Panc1 (cell line): Measurements from ENCODE around the gene P2RY14. TPM values are rescaled to one million over a fixed set of nuclear protein-coding genes. Genes with fewer than 3 reads are reported as not detected.

ENCODE experiments used
- ATAC-seq: fragments of 200-7000 bp; cut with Tn5 transposase; 2 replicates; pipeline ENCODE4 v1.9.1; 2020; ENCODE audit warnings: mild to moderate bottlenecking, moderate library complexity
- BruUV-seq: library from RNA; stranded (reverse); fragments of 400-500 nt; replicated peaks from 2 replicates; lab custom pipeline; 2021; lab: Mats Ljungman, UMichigan
- CTCF ChIA-PET: fragments of 300-600 bp; sonication (Branson Sonifier 250); formaldehyde crosslinking; loops from one replicate; lab custom pipeline; 2022; ENCODE audit warnings: antibody characterized with exemption; lab: Charles Lee
- POLR2A ChIA-PET: fragments of 300-600 bp; sonication (Branson Sonifier 250); formaldehyde crosslinking; loops from one replicate; lab custom pipeline; 2022; ENCODE audit warnings: antibody characterized with exemption; lab: Charles Lee
- DNase-seq: peaks from one replicate; pipeline ENCODE4 v3.0.0-alpha.2; 2010; ENCODE audit warnings: low read depth, low spot score
- H3K27ac ChIP-seq: 2 replicates; pipeline ENCODE4 v1.5.1; 2011; ENCODE audit warnings: mild to moderate bottlenecking, low read length, inconsistent platforms
- H3K27me3 ChIP-seq: fragments of 200-500 bp; sonication (Bioruptor generic); 2 replicates; pipeline ENCODE4 v1.6.0; 2014; ENCODE audit warnings: low read length, inconsistent platforms; ENCODE audit not compliant: control insufficient read depth, insufficient read depth
- H3K36me3 ChIP-seq: fragments of 200-500 bp; sonication (Bioruptor generic); 2 replicates; pipeline ENCODE4 v1.5.1; 2014; ENCODE audit warnings: inconsistent platforms, mild to moderate bottlenecking, low read length, moderate library complexity; ENCODE audit not compliant: control insufficient read depth, insufficient read depth
- H3K4me1 ChIP-seq: 2 replicates; pipeline ENCODE4 v1.5.1; 2011; ENCODE audit warnings: inconsistent platforms, mild to moderate bottlenecking, low read length, moderate library complexity; ENCODE audit not compliant: control insufficient read depth, insufficient read depth
- H3K4me3 ChIP-seq, 2 experiments: 2 replicates each; pipeline ENCODE4 v1.5.1; 2011 to 2012; ENCODE audit warnings: low read depth in 2 of 2, low read length in 2 of 2, mild to moderate bottlenecking in 2 of 2, inconsistent platforms in 1 of 2, moderate library complexity in 1 of 2
- H3K9me3 ChIP-seq: fragments of 200-500 bp; sonication (Bioruptor generic); 2 replicates; pipeline ENCODE4 v1.5.1; 2014; ENCODE audit warnings: low read depth, mild to moderate bottlenecking, inconsistent platforms, low read length, moderate library complexity; ENCODE audit not compliant: control insufficient read depth, insufficient read depth
- POLR2AphosphoS5 ChIP-seq: IDR thresholded peaks from 2 replicates; pipeline ENCODE4 v1.6.1; 2012; ENCODE audit warnings: mild to moderate bottlenecking, low read depth, low read length, moderate library complexity
- SIN3A ChIP-seq: IDR thresholded peaks from 2 replicates; pipeline ENCODE4 v1.6.1; 2012; ENCODE audit warnings: low read depth, mild to moderate bottlenecking, low read length, moderate library complexity, borderline replicate concordance; ENCODE audit not compliant: insufficient read depth
- TCF7L2 ChIP-seq: IDR thresholded peaks from 2 replicates; pipeline ENCODE4 v1.6.1; 2011; ENCODE audit warnings: mild to moderate bottlenecking, low read depth, low read length, inconsistent platforms
- in situ Hi-C: cut with HindIII; loops from 2 replicates; pipeline ENCODE4 v1.10.0; 2016; ENCODE audit warnings: low sequenced_read_pairs, low pct_unique_long_range_greater_than_20kb
- intact Hi-C: fragments of 100-400 bp; cut with micrococcal nuclease; formaldehyde crosslinking; loops from one replicate; pipeline ENCODE4 v1.10.0; 2022; ENCODE audit not compliant: unreplicated experiment
- total RNA-seq: library from RNA; stranded (reverse); gene quantifications from one replicate; pipeline ENCODE4 v1.2.1, GENCODE V29; 2021; ENCODE audit not compliant: unreplicated experiment
- TF ChIP-seq, protein P1 (sequence below), 2 experiments: IDR thresholded peaks; 2 replicates each; pipeline ENCODE4 v1.6.1; 2011 to 2012; ENCODE audit warnings: low read depth in 2 of 2, control low read depth in 1 of 2, low read length in 1 of 2, mild to moderate bottlenecking in 1 of 2, moderate library complexity in 1 of 2; ENCODE audit not compliant: insufficient read depth in 1 of 2
- TF ChIP-seq, protein P2 (sequence below): fragments of 450-650 bp; IDR thresholded peaks from 2 replicates; pipeline ENCODE4 v1.5.1; 2017; ENCODE audit warnings: mild to moderate bottlenecking

Gene P2RY14
- total RNA-seq, 1 experiment from 2014 or later, result not detected

DNA sequence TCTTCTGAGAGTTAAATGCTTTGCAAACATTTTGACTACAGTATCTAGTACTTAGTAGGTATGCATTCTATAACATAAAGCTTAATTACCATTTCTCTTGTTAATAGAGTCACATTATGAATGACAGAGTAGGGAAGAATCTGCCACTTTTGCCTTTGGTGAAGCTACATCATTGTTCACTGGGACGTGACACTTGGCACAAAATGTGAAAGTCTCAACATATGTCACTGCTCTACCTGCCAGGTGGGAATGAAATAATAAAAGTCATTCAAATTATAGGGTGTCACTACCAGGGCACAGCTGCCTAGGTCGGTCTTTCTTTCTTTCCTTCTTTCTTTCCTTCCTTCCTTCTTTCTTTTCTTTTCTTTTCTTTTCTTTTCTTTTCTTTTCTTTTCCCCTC is 20.7 kb upstream of the P2RY14 start:
- H3K27me3 ChIP-seq, result no peaks in the 10 kb centered on the region
- no peak overlapping the region for H3K4me3 ChIP-seq
- intact Hi-C loops, result no loop called here
- DNase-seq (no peak), ATAC-seq (no peak)
- ChIA-PET POLR2A (no interaction called here), CTCF (no interaction called here)
- H3K27ac ChIP-seq, result no peak overlapping the region
- in situ Hi-C loops, result no loop called here
- TF ChIP-seq POLR2AphosphoS5 (no peak), TCF7L2 (no peak), SIN3A (no peak)
- TF ChIP-seq, protein P1, sequence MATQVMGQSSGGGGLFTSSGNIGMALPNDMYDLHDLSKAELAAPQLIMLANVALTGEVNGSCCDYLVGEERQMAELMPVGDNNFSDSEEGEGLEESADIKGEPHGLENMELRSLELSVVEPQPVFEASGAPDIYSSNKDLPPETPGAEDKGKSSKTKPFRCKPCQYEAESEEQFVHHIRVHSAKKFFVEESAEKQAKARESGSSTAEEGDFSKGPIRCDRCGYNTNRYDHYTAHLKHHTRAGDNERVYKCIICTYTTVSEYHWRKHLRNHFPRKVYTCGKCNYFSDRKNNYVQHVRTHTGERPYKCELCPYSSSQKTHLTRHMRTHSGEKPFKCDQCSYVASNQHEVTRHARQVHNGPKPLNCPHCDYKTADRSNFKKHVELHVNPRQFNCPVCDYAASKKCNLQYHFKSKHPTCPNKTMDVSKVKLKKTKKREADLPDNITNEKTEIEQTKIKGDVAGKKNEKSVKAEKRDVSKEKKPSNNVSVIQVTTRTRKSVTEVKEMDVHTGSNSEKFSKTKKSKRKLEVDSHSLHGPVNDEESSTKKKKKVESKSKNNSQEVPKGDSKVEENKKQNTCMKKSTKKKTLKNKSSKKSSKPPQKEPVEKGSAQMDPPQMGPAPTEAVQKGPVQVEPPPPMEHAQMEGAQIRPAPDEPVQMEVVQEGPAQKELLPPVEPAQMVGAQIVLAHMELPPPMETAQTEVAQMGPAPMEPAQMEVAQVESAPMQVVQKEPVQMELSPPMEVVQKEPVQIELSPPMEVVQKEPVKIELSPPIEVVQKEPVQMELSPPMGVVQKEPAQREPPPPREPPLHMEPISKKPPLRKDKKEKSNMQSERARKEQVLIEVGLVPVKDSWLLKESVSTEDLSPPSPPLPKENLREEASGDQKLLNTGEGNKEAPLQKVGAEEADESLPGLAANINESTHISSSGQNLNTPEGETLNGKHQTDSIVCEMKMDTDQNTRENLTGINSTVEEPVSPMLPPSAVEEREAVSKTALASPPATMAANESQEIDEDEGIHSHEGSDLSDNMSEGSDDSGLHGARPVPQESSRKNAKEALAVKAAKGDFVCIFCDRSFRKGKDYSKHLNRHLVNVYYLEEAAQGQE (IDR thresholded peaks at IDR 0.05; ENCODE audit: insufficient read depth in 1 of 2, low read depth in 2 of 2, low read length in 1 of 2), result no peak
- TF ChIP-seq, protein P2, sequence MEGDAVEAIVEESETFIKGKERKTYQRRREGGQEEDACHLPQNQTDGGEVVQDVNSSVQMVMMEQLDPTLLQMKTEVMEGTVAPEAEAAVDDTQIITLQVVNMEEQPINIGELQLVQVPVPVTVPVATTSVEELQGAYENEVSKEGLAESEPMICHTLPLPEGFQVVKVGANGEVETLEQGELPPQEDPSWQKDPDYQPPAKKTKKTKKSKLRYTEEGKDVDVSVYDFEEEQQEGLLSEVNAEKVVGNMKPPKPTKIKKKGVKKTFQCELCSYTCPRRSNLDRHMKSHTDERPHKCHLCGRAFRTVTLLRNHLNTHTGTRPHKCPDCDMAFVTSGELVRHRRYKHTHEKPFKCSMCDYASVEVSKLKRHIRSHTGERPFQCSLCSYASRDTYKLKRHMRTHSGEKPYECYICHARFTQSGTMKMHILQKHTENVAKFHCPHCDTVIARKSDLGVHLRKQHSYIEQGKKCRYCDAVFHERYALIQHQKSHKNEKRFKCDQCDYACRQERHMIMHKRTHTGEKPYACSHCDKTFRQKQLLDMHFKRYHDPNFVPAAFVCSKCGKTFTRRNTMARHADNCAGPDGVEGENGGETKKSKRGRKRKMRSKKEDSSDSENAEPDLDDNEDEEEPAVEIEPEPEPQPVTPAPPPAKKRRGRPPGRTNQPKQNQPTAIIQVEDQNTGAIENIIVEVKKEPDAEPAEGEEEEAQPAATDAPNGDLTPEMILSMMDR, result no peak
- no peaks in the 10 kb centered on the region for H3K4me1 ChIP-seq
- H3K36me3 ChIP-seq, result no peaks in the 10 kb centered on the region
- H3K9me3 ChIP-seq, result no peaks in the 10 kb centered on the region
- no TSS peak for BruUV-seq

DNA sequence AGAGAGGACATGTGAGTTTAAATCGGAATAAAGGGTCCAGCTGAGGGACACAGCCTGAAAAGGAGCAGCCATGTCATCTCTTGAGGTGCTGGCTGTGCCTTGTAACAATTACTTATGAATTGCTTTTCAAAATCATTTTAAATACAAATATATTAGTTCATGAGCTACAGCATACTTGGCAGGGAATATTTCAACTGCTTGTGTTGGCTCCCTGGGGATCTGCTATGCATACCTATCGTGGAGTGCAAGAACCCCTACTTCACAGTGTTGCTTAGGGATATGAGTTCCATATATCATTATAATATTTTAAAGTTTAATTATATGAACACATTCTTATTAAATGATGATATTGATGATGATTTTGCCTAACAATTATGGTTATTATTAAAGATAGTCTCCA is 19.1 kb upstream of the P2RY14 start:
- Histone ChIP-seq H3K27ac (no peak overlapping the region), H3K9me3 (no peaks in the 10 kb centered on the region), H3K27me3 (no peaks in the 10 kb centered on the region), H3K36me3 (no peaks in the 10 kb centered on the region), H3K4me3 (no peak overlapping the region), H3K4me1 (no peaks in the 10 kb centered on the region)
- intact Hi-C loops (no loop called here), in situ Hi-C loops (no loop called here)
- no peak for TF ChIP-seq POLR2AphosphoS5
- TF ChIP-seq, protein P2, result no peak
- CTCF ChIA-PET, result no interaction called here
- no TSS peak for BruUV-seq
- no peak for ATAC-seq
- POLR2A ChIA-PET, result no interaction called here
- DNase-seq, result no peak
